ENCODE results near the gene ZNF784. TPM values are rescaled to one million over a fixed set of nuclear protein-coding genes. Genes with fewer than 3 reads are reported as not detected.

ZNF784 gene
- total RNA-seq, 4 donors from 2014 or later = 2.5 to 3.8 (median 3.2) TPM

DNA sequence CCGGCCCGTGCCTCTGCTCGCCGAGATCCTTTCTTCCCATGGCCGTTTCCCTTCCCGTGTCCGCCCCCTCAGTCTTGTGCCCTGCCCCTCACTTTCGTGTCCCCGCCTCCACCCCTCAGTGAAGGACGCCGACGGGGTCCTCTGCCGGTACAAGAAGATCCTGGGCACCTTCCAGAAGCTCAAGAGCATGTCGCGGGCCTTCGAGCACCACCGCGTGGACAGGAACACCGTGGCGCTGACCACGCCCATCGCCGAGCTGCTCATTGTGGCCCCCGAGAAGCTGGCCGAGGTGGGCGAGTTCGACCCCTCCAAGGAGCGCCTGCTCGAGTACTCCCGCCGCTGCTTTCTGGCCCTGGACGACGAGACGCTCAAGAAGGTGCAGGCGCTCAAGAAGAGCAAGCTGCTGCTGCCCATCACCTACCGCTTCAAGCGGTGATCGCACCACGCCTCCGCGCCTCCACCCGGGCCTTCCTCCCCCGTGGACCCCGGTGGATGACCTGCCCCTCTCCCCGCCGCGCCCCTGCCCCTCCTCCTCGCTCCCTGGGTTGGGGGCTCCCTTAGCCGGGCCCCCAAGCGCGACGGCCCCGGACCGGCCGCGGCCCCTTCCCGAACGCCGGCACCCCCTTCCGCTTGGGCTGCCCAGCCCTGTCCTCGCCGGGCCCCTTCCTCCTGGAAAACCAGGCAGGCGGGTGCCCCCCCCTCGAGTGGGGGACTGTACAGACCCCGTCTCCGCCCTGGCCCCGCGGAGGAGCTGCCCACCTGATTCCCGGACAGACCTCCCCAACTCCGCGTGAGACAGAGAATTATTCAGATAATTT is 28.2 kb upstream of the ZNF784 start:
- DNase-seq (ENCODE audit: low spot score) (no peak), ATAC-seq (ENCODE audit: low FRiP score) (no peak)
- TF ChIP-seq, protein P1, sequence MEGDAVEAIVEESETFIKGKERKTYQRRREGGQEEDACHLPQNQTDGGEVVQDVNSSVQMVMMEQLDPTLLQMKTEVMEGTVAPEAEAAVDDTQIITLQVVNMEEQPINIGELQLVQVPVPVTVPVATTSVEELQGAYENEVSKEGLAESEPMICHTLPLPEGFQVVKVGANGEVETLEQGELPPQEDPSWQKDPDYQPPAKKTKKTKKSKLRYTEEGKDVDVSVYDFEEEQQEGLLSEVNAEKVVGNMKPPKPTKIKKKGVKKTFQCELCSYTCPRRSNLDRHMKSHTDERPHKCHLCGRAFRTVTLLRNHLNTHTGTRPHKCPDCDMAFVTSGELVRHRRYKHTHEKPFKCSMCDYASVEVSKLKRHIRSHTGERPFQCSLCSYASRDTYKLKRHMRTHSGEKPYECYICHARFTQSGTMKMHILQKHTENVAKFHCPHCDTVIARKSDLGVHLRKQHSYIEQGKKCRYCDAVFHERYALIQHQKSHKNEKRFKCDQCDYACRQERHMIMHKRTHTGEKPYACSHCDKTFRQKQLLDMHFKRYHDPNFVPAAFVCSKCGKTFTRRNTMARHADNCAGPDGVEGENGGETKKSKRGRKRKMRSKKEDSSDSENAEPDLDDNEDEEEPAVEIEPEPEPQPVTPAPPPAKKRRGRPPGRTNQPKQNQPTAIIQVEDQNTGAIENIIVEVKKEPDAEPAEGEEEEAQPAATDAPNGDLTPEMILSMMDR (IDR thresholded peaks at IDR 0.05) = no peak

DNA sequence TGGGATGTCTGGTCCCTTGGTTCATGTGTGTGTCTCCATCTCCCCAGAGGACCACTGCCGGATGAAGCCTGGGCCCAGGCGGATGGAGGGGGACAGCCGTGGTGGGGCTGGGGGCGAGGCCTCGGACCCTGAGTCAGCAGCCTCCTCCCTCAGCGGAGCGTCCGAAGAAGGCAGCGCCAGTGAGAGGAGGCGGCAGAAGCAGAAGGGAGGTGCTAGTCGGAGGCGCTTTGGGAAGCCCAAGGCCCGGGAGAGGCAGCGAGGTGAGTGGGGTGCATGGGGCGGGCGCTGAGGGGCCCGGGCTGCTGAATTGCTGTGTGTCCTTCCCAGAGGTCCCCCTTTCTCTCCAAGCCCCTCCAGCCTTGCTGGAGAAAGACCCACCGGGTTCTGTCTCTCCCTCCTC is 26.9 kb upstream of the ZNF784 start:
- ATAC-seq (ENCODE audit: low FRiP score) = no peak
- TF ChIP-seq, protein P1 (IDR thresholded peaks at IDR 0.05) = no peak
- no peak for DNase-seq (ENCODE audit: low spot score)

DNA sequence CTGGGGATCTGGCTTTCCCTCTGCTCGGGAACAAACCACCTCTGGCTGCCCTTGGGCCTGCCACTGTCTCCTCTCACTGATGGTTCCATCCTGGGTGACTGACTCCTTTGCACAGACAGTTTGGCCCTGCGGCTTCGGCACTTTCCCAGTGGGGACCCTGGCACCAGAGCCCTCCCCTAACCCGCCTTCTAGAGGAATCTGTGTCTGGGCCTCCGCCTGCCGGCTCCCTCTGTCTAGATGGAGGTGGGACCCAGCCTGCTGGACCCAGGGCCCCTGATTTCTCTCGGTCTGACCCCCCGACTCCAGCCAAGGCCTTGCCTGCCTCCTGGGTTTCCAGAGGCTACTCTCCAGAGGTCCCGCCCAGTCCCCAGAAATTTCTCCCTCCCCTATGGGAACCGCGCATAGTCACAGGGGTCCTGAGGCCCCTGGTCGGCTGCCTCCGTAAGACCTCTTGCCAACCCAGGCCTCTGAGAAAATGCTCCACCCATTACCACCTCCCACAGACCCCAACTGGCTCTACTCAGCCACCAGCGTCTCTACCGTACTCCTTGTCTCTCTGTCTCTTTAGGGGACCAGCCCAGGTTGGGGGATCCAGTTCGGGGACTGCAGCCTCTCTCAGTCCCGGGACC is 26.4 kb upstream of the ZNF784 start:
- TF ChIP-seq, protein P1 (IDR thresholded peaks at IDR 0.05) = no peak
- ATAC-seq (ENCODE audit: low FRiP score) (no peak), DNase-seq (ENCODE audit: low spot score) (no peak)

DNA sequence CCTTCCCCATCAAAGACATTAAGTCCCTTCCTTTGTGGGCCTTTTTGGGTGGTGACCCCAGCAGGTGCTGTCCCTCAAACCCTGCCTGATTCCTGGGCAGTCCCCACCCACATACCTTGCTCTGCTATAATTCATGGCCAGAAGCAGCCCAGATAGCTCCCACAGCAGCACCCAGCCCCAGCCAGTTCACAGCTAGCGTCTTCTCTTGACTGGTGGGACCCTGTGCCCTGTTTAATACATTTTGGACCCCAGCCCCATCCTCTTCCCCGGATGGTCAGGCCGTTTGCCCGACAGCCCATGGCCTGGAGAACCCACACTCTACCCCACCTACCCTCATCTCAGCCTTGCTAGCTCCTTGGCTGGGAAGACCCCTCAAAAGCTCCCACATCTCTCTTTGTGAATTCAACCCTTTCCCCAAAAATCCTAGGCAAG is 25.8 kb upstream of the ZNF784 start:
- ATAC-seq (ENCODE audit: low FRiP score) = no peak
- TF ChIP-seq, protein P1 (IDR thresholded peaks at IDR 0.05) = no peak
- no peak for DNase-seq (ENCODE audit: low spot score)

DNA sequence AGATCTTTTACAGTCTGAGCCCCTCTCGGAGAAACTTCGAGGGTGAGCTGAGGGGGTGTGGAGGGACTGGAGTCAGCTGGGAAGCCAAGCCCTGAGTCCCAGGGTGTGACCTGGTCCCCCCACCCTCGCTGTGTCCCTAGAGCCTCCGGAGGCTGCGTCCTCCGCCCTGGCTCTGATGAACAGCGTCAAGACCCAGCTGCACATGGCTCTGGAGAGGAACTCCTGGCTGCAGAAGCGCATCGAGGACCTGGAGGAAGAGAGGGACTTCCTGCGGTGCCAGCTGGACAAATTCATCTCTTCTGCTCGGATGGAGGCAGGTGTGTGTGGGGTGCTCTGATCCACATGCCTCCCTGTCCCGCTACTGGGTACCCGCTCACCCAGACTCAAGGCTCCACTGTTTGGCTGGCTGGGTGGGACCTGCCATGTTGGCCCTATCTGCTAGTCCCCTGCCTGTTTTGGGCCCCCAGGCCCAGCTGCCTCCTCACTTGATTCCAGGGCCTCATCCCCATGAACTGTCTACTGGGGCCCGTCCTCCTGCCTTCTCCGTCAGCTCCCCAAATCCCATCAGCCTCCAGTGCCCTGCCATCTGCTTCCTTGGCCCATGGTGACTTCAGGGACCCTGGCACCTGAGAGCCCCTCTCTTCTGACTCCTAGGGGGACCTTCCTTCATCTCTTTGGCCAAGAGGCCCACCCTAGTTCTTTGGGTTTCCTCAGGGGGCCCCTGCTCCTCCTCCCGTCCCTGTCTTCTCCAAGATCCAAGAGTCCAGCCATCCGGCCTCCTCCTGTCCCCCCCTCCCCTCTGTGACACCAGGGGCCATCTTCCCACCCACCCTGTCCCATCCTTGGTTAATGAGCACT is 25.1 kb upstream of the ZNF784 start:
- TF ChIP-seq, protein P1 (IDR thresholded peaks at IDR 0.05) = no peak
- no peak for DNase-seq (ENCODE audit: low spot score)
- ATAC-seq (ENCODE audit: low FRiP score) = no peak

DNA sequence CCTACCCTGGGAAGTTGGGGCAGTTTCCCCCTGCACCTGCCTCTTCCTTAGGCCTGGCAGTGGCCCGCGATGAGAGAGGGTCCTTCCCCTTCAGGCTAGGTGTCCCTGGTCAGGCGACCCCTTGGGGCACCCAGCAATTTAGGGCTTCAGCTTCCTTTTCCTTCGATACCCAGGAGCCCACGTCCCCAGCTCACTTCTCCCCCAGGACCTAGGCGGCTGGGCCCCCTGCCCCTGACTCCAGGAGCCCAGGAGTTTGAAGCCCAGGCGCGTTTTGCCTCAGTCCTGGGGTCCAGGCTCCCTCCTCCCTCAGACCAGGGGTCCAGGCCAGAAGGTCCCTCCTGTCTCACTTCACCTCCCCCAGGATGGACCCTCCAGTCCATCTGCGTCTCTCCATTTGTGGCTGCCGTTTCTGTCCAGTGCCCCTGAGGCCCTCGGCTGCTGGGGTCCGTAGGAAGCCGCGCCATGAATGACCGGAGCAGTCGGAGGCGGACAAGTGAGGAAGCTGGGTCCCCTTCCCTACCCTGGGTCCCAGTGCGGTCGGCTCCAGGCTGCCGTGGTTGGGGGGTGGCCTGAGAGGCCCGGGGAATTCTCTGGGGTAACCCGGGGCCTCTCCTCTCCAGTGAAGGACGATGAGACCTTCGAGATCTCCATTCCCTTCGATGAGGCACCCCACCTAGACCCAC is 24.4 kb upstream of the ZNF784 start:
- DNase-seq (ENCODE audit: low spot score) (no peak), ATAC-seq (ENCODE audit: low FRiP score) (no peak)
- TF ChIP-seq, protein P1 (IDR thresholded peaks at IDR 0.05) = no peak

Measured in omental fat pad (tissue), 4 donors.